ENCODE measurements around the gene PLA2G4F.

DNA sequence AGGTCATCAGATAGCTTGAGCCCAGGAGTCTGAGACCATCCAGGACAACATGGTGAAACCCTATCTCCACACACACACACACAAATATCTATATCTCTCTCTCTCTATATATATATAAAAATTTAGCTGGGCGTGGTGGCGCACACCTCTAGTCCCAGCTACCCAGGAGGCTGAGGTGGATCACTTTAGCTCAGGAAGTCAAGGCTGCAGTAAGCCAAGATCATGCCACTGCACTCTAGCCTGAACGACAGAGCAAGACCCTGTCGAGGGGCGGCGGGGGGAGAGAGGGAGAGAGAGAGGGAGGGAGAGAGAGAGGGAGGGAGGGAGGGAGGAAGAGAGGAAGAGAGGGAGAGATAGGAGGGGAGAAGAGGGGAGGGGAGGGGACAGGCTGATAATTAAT, 28.0 kb downstream of the PLA2G4F start:
- TF ChIP-seq EZH2 (IDR thresholded peaks at IDR 0.05; ENCODE audit: low read depth): no peak
- TF ChIP-seq, protein P1, sequence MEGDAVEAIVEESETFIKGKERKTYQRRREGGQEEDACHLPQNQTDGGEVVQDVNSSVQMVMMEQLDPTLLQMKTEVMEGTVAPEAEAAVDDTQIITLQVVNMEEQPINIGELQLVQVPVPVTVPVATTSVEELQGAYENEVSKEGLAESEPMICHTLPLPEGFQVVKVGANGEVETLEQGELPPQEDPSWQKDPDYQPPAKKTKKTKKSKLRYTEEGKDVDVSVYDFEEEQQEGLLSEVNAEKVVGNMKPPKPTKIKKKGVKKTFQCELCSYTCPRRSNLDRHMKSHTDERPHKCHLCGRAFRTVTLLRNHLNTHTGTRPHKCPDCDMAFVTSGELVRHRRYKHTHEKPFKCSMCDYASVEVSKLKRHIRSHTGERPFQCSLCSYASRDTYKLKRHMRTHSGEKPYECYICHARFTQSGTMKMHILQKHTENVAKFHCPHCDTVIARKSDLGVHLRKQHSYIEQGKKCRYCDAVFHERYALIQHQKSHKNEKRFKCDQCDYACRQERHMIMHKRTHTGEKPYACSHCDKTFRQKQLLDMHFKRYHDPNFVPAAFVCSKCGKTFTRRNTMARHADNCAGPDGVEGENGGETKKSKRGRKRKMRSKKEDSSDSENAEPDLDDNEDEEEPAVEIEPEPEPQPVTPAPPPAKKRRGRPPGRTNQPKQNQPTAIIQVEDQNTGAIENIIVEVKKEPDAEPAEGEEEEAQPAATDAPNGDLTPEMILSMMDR (conservative IDR thresholded peaks at IDR 0.05): no peak

All from PC-9 (cell line).